Smooth muscle cell of the pulmonary artery (primary cell): ENCODE data around the gene AMY2B. TPM values are rescaled to one million over a fixed set of nuclear protein-coding genes. Genes with fewer than 3 reads are reported as not detected.

ENCODE experiments used
- total RNA-seq: library from RNA; depleted of rRNA; stranded (reverse); fragments of >200 nt; gene quantifications from 2 replicates; pipeline ENCODE4 v1.2.3, GENCODE V29; 2014

Gene AMY2B
- total RNA-seq, result 1.9 and 2.7 TPM in 2 replicates

GRCh38 chr1:103571289-103571688 lies at the start of gene AMY2B:
AMY2B (plus strand) TSS chr1:103571589; CDS start chr1:103571603, 14 bp downstream.

GRCh38 chr1:103525607-103526507 lies 45.5 kb upstream of the AMY2B start, which contains the start of gene RNPC3:
RNPC3 (plus strand) TSS chr1:103525699; CDS start chr1:103526071, 372 bp downstream.

GRCh38 chr1:103616994-103617477 lies 45.6 kb downstream of the AMY2B start, which contains the start of gene AMY2A:
AMY2A (plus strand) TSS chr1:103617427; CDS start chr1:103617441, 14 bp downstream.

Other genes with a start within 250 kb of the AMY2B start
- gene RNPC3, start 45.9 kb upstream of the AMY2B start, total RNA-seq, result 3.1 and 4.2 TPM in 2 replicates
- not detected in 2 replicates for gene AMY2A, start 45.8 kb downstream of the AMY2B start, total RNA-seq
- not detected in 2 replicates for gene AMY1A, start 84.2 kb downstream of the AMY2B start, total RNA-seq
- gene AMY1B, start 124.6 kb downstream of the AMY2B start, total RNA-seq, result not detected in 2 replicates
- gene AMY1C, start 178.3 kb downstream of the AMY2B start, total RNA-seq, result not detected in 2 replicates